ENCODE data around the gene SLFN5.
A peak's percentile ranks its signal among the peaks of the same experiment; 100 is the strongest.
"Not testable (repeated sequence)": the region's sequence is repeated elsewhere in the genome, so short reads cannot be mapped to it uniquely, and the experiment has no call there.

SLFN5 gene

DNA sequence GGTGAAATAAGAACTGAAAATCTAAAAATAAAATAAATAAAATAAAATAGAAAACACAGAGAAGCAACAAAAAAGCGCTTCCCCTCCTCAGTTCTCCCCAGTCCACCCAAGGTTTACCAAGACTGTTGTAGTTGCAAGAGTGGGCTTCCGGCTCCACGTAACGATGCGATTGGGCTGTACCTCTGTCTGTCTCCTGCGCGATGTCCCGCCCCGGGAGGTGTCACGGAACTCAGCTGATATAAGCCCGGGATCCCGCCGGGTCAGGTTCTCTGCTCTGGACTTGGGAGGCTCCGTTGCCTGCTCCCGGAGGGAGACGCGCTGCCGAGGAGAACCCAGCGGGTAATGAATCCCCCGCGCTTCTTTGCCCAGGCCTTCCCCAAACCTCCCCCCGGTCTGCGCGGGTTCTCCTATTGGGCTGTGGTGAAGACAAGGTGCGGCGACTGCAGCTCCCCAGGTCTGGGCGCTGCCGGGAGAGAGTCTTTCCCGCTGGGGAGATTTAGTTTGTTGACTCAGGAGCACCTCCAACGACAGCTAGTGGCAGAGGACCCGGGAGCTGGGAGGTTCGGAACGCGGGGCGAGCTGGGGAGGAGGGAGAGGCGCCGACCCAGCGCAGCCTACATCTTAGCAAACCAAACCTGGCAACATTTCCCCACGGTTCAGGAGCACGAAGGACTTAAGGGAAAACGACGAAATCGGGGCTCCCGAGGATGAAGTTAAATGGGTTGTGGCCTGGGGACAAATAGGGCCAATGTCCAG is at the start of gene SLFN5:
SLFN5 (plus strand) TSS at position 268 of the 756 bp plus-strand sequence. CDS start 15,619 bp downstream, outside the sequence.
- peak; percentile 81 for DNase-seq

DNA sequence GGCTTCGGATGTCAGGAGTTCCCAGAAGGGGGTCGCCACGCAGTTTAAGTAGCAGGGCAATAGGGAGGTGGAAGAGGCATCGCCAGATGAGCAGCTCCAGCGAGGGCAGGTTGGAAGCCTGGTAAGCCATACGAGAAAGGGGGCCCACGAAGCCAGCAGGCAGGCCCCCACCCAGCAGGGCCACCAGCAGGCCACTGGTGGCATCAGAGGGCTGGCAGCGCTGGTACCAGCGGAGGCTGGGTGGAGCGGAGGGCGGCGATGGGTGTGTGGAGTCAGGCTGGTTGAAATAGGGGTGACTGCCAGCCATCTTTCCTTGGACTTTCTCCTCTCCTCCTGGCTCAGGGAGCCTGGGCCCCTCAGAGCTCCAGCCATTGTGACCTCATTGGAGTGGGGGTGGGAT is 48.9 kb upstream of the SLFN5 start, which contains the start of gene SLC35G3:
SLC35G3 (minus strand) TSS at position 393 of the 400 bp plus-strand sequence; CDS start at position 307, 86 bp downstream.
- not testable (repeated sequence) for DNase-seq

DNA sequence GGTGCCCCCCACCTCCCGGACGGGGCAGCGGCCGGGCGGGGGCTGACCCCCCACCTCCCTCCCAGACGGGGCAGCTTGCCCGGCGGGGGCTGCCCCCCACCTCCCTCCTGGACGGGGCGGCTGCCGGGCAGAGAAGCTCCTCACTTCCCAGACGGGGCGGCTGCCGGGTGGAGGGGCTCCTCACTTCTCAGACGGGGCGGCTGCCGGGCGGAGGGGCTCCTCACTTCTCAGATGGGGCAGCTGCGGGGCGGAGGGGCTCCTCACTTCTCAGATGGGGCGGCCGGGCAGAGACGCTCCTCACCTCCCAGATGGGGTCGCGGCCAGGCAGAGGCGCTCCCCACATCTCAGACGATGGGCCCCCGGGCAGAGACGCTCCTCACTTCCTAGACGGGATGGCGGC is 47.8 kb upstream of the SLFN5 start:
- DNase-seq, result not testable (repeated sequence)

DNA sequence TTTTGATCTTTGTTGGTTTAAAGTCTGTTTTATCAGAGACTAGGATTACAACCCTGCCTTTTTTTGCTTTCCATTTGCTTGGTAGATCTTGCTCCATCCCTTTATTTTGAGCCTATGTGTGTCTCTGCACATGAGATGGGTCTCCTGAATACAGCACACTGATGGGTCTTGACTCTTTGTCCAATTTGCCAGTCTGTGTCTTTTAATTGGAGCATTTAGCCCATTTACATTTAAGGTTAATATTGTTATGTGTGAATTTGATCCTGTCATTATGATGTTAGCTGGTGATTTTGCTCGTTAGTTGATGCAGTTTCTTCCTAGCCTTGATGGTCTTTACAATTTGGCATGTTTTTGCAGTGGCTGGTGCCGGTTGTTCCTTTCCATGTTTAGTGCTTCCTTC is 40.3 kb upstream of the SLFN5 start:
- DNase-seq, result not testable (repeated sequence)

DNA sequence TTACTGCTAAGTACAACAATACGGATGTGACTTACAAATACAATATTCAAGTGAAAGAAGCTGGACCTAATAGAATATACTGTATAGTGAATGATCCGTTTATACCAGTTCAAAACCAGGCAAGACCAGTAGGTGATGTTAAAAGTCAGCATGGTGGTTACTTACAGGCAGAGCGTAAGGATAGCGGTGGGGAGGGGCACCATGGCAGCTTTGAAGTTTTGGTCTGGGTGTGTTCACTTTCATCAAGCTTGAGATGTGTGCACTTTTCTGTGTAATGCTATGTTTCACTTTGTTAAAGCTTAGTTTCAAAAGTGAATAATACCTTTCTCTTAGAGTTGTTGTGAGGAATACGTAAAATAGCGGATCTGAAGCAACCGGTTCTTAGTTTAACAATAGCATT is 32.1 kb upstream of the SLFN5 start:
- DNase-seq, result no peak

DNA sequence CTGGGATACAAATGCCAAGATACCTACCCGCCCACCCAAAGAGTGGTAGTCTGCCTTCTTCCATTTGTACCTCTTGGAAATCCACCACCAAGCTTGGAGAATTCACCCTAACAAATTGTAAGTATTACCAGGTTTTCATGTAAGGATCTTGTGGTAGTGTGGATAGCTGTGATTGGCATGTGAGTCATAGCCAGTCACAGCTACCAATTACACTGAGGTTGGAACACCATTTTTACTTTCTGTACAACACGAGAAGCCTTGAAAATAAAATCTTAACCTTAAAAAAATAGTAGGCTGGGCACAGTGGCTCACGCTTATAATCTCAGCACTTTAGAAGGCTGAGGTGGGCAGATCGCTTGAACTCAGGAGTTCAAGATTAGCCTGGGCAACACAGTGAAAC is 30.2 kb upstream of the SLFN5 start:
- no peak for DNase-seq

DNA sequence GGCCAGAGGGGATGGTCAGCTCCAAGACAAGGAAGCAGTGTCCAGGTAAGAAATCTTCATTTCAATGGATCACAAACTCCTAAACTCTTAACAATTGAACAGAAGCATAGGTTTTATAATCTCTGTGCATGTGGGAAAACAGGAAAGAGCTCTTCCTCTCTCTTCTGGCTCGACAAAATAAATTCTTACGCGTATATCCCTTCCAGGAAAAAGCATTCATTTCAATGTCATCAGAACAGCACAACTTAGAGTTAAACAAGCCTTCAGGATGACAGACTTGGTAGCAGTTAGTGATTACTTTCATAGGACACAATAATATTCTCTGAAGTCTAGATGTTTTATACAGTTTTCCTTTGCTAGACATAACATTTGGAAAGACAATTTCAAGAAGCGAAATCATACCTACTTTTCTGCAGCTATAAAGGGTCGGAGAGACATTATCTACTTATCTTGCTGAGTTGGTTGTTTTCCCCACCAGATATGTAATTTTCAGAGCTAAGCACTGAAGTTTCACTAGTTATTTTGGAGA is 29.4 kb upstream of the SLFN5 start:
- no peak for DNase-seq

DNA sequence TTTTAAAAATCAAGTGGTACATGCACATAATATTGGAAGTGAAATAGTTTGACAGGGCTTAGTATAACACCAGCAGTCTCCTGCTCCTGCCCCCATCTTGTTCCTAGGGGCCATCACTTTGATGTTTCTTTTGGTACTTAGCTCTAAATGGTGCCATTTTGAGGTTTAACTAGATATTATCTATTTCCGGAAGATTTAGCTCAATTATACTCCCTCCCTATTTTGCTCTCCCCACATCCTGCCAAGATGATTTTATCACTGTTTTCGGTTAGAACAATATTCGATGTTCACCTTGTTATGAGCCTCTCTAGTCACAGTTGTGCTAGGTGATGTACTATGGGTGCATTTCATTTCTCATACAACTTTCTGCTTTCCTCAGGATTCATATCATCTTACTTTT is 28.7 kb upstream of the SLFN5 start:
- no peak for DNase-seq

DNA sequence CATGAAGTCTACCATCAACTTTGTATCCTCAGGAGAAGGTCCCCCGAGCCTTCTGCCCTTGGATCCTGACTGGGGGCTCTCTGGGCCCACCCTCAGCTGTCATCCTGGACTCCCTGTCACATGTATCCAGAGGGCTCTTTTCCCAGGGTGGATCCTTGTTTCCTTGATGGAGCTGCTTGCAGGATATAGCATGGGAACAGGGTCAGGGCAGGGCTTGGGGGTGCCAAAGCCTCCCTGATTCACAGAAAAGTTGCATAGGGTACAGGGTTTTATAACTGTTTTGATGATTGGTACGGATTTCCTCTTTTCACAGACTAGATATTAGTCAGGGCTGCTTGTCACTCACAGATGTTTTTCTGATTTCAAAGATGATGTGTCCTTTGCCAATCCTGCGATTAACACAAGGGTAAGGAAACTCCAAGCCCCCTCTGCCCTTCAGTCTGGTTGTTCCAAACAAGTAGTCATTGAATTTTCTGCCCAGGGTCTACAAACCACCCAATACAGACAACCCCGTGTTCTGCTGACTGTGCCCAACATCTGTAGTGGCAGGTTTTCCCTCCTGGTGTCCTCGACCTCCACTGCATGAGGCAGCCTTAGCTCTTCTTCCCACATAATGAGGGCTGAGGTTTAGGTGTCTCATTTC is 28.1 kb upstream of the SLFN5 start:
- DNase-seq, result no peak

DNA sequence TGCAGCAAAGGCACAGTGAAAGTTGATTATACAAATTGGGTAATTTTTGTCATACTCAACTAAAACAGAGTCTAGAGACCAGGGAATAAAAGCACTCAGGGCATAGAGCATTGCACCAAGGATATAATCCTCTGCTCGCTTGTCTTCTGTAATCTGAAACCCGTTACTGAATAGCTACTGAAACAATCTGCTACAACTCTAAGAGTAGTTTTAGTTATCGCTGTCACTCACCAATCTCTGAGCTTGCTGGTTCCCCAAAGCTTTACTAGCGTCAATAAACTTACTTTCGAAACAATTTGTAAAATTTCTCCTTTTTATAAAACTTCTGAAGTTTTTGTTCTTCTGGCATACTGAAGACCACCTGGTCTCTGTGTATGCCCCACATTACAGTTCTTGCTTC is 25.8 kb upstream of the SLFN5 start:
- DNase-seq, result no peak

DNA sequence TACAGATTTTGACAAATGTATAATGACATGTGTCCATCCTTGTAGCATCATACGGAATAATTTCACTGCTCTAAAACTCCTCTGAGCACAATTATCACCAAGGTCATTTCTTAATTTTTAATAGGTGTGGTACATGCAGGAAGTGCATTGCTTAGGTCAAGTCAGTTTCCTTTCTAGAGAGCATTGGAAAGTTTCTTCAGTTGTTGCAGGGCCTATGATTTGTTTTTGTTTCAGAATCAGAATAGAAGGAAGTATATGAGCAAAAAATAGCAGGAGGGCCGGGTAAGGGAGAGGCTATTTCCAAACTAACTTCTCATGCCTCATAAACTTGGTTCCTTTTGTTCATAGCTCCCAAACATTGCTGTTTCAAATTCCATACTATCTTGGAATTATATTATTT is 24.0 kb upstream of the SLFN5 start:
- DNase-seq, result no peak

DNA sequence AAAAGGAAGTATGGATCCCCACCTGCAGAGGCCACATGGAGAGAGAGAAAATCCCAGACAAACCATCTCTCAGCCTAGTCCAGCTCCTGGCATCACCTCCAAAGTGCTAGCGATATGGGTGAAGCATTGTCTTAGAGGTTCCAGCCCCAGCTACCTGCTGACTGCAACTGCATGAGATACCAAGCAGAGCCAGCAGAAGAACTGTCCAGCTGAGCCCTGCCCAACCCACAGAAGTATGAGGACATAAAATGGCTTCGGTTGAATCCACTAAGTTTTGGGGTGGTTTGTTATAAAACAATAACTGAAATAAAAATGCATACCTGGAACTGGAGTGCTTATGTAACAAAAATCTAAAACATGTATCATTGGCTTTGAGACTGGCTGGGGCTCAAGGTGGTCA is 20.4 kb upstream of the SLFN5 start:
- DNase-seq, result no peak

DNA sequence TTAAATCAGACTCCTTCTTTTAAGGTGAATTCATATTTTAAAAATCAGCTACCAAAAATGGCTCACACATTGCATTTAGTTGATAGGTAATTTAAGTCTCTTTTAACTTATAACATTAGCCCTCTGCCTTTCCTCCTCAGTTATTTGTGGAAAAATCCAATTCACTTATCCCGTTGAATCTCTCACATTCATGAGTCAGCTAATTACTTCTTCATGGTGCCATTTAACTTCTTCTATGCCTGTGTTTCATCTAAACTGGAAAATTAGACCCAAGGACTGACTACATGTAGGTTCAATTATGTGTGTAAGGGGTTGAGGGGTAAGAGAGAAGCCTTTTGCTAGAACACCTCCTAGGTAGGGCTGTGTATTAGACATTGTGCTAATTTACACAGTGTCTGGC is 18.4 kb upstream of the SLFN5 start:
- DNase-seq, result no peak

DNA sequence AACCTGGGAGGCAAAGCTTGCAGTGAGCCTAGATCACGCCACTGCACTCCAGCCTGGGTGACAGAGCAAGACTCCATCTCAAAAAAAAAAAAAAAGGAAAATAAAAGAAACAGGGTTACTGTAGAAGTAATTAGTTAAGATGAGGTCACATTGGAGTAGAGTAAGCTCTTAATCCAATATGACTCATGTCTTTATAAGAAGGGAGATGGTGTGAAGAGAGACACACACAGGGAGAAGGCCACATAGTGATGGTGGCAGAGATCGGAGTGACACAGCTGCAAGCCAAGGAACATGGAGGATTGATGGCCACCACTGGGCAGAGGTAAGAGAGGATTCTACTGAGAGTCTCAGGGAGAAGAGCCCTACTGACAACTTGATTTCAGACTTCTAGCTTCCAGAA is 15.3 kb upstream of the SLFN5 start:
- no peak for DNase-seq

DNA sequence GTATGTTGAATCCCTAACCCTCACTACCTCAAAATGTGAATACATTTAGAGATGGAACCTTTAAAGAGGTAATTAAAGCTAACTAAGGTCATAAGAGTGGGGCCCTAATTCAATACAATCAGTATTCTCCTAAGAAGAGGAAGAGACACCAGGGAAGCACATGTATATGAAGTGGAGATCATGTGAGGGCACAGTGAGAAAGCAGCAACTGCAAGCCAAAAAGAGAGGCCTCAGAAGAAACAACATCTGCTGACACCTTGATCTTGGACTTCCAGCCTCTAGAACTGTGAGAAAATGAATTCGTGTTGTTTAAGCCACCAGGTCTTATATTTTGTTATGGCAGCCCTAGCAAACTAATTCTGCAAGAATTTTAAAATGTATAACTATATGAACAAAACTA is 13.2 kb upstream of the SLFN5 start:
- no peak for DNase-seq

DNA sequence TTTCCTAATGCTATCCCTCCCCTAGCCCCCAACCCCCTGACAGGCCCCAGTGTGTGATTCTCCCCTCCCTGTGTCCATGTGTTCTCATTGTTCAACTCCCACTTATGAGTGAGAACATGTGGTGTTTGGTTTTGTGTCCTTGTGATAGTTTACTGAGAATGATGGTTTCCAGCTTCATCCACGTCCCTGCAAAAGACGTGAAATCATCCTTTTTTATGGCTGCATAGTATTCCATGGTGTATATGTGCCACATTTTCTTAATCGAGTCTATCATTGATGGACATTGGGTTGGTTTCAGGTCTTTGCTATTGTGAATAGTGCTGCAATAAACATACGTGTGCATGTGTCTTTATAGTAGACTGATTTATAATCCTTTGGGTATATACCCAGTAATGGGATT is 8.6 kb upstream of the SLFN5 start:
- not testable (repeated sequence) for DNase-seq

DNA sequence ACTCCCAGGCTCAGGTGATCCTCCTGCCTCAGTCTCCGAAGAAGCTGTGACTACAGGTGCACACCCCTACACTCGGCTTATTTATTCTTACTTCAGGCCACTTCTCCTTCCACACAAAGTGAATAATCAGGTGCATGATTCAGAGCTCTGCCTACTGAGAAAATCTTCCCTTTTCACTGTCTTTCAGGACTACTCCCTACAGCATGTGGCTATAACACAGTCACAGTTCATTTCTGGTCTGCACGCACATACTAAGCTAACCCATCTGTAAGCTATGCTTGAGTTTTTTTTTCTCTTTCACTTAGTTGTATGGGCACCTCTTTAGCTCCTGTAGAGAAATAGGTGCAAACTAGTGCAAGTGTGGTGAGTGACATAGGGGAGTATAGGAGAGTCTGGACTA is 7.6 kb upstream of the SLFN5 start:
- DNase-seq, result no peak

DNA sequence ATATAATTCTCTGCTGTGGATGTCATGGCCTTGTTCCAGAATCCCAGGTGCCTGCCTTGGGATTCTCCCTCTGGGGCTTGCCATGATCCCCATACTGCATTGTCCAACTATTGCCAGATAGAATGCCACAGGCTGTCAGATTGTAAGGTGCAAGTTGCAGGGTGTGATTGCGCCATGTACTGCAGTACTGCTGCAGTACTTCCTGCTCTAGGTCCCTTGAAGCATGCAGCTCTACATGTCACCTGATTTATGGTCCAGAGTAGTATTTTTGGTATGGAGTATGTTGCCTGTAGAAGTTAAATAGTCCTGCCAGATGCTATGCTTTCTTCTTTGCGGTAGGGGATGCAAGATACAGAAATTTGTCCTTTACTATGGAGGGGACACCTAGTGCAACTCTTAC is 7.0 kb upstream of the SLFN5 start:
- no peak for DNase-seq

DNA sequence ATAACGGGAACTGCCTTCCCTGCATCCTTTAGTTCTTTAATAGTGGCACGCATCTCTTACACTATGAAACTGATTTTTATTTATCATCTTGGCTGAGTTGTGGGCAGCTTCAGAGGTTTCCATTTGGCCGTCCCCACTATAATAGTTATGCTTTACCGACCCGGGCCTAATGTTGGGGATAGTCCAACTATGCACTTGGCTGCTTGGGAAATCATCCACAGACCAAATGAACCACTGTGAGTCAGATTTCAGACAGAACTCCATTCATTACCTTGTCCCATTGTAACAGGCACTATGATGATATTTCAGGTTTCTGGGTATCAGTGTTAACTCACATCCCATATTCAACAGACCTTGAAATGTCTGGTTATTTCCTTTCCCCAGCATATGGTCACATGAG is 6.1 kb upstream of the SLFN5 start:
- no peak for DNase-seq

DNA sequence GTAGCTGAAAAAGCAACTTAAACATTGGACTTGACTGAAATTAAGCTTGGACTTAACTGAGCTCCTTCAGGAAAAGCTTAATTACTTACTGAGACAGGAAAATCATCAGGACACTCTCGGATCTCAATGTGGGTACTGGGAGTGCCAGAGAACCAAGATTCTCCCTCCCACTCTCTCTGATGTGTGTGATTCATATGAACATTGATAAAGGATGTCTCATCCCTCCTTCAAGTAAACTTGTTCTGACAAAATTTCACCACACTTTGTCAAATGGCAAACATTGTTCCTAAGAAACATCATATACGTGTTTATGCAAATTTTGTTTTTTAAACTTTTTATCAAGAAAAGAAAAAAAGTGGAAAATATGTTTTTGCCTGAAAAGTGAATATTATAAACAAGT is 4.1 kb upstream of the SLFN5 start:
- DNase-seq, result no peak

DNA sequence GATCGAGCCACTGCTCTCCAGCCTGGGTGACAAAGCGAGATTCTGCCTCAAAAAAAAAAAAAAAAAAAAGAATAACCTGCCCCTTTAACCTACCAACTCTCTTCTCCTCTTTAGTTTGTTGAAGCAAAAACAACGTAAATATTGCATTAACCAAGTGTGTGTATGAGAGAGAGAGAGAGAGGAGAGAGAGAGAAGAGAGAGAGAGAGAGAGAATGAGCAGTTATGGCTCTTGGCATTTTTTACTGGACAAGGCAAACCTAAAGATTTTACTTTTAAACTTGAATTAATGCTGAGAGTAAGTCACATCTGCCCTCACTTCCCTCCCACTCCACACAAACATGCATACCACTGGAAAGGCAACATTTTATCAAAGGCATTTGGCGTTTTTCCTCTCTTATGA is 3.0 kb upstream of the SLFN5 start:
- no peak for DNase-seq

DNA sequence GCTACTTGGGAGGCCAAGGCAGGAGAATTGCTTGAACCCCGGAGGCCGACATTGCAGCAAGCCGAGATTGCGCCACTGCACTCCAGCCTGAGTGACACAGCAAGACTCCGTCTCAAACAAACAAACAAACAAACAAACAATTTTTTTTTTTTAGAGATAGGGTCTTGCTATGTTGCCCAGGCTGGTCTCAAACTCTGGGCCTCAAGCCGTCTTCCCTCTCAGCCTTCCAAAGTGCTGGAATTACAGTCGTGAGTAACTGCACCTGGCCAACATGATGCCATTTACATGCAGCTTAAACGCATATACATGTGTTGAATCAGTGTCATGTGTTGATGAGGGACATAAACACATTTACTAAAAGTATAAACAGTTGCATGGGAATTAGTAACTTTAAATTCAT is 2.0 kb upstream of the SLFN5 start:
- DNase-seq, result no peak

DNA sequence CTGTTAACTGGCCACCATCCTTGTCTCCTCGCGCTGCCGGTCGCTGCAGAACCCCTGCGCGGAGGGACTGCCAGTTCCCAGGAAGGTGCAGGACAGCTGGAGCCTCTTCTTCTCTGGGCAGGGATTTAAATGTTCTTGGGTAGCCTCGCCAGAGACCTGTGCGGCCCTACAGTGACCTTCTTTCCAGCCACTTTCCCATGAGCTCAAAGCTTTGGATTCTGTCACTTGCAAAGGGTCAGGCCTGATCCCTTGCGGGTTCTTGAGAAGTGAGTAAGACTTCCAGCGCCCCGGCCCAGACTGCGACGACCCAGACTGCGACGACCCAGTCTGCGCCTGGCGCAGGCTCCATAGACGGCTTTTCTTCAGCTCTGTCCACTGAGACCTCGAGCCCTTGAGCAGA is 1.4 kb upstream of the SLFN5 start:
- no peak for DNase-seq

DNA sequence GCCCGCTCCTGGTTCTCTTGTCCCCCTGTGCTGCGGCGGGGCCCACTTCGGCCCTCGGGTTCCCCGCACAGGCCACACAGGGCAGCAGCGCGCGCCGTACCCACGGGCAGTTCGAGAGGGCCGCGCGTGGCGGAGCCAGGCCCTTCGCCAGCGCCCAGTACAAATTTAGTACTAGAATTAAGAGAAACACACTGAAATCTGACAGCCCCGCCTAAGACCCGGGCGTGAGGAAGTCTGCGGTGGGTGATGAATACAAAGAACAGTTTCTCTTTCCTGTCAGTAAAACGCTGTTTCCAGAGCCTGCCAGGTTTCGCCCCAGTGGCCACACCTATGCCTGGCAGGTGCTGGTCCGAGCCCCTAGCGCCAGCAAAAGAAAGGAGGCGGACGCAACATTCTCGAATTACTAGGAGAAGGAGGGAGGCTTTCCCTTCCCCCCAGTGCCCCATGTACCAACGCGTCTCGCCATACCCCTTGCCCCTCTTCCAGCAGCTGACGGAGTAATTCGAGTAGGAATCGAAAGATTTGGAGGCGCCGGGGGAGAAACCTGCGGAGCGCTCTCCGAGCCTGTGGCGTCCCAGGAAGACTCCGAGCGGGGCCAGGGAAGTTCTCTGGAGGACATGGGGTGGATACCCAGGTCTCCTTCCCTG is 591 bp upstream of the SLFN5 start:
- DNase-seq, result peak; percentile 62
